GM06990 (cell line): ENCODE data around the gene MOGAT1.

ENCODE experiments used
- DNase-seq: peaks from one replicate; pipeline ENCODE4 v3.0.0-alpha.2; 2011; ENCODE audit not compliant: insufficient read length; ENCODE audit errors: extremely low read depth
- H3K27me3 ChIP-seq: replicated peaks from 2 replicates; pipeline ENCODE4 v1.6.0; 2011; ENCODE audit warnings: low read length; ENCODE audit not compliant: control insufficient read depth, insufficient read depth
- H3K36me3 ChIP-seq: 2 replicates; pipeline ENCODE4 v1.5.1; 2011; ENCODE audit warnings: low read length; ENCODE audit not compliant: control insufficient read depth, insufficient read depth
- H3K4me3 ChIP-seq: replicated peaks from 2 replicates; pipeline ENCODE4 v1.5.1; 2011; ENCODE audit warnings: low read depth, mild to moderate bottlenecking, control low read depth, low read length
- TF ChIP-seq, protein P1 (sequence below): IDR thresholded peaks from 2 replicates; pipeline ENCODE4 v1.5.1; 2011; ENCODE audit warnings: low read length, control low read depth, mild to moderate bottlenecking, inconsistent platforms; ENCODE audit not compliant: insufficient read depth, poor library complexity, severe bottlenecking

The MOGAT1 gene

DNA sequence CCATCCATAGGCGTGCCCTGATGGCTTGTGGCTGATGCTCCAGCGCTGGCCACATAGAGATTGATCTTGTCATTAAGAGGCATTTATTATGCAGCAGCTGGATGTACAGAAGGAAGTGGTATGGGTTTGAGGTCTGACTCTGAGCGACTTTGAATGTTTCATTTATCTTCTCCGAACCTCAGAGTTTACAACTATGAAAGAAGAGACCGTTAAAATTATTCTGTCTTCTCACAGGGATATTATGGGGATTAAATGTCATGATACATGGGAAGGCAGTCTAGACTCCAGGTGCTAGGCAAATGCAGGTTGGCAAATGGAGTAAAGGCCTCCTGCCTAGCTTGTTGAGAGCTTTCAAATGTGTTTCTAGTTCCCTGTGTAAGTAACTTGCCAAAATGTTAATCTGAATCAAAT is 30.3 kb downstream of the MOGAT1 start:
- no peaks in the 10 kb centered on the region for H3K27me3 ChIP-seq
- TF ChIP-seq, protein P1, sequence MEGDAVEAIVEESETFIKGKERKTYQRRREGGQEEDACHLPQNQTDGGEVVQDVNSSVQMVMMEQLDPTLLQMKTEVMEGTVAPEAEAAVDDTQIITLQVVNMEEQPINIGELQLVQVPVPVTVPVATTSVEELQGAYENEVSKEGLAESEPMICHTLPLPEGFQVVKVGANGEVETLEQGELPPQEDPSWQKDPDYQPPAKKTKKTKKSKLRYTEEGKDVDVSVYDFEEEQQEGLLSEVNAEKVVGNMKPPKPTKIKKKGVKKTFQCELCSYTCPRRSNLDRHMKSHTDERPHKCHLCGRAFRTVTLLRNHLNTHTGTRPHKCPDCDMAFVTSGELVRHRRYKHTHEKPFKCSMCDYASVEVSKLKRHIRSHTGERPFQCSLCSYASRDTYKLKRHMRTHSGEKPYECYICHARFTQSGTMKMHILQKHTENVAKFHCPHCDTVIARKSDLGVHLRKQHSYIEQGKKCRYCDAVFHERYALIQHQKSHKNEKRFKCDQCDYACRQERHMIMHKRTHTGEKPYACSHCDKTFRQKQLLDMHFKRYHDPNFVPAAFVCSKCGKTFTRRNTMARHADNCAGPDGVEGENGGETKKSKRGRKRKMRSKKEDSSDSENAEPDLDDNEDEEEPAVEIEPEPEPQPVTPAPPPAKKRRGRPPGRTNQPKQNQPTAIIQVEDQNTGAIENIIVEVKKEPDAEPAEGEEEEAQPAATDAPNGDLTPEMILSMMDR, result no peak
- DNase-seq, result no peak
- no peak overlapping the region for H3K4me3 ChIP-seq
- H3K36me3 ChIP-seq, result no peaks in the 10 kb centered on the region

DNA sequence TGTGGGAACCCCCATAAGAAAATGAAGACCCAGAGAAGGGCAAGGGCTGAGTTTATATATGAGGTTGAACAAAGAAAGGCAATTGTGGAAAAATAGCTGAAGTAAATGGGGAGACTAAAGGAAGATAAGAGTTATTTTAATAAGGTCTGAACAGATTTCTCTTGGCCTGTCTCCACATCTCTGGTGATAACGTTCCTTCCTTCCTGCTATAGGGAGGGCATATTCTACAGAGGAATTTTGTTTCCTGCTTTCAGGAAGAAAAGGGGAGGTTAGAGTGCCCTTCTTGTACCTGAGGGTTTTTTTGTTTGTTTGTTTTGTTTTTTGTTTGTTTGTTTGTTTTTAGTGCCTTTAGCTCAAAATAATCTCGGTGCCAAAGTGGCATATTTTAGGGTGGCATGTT is 31.6 kb downstream of the MOGAT1 start:
- Histone ChIP-seq H3K36me3 (no peaks in the 10 kb centered on the region), H3K4me3 (no peak overlapping the region), H3K27me3 (no peaks in the 10 kb centered on the region)
- TF ChIP-seq, protein P1, result no peak
- no peak for DNase-seq

DNA sequence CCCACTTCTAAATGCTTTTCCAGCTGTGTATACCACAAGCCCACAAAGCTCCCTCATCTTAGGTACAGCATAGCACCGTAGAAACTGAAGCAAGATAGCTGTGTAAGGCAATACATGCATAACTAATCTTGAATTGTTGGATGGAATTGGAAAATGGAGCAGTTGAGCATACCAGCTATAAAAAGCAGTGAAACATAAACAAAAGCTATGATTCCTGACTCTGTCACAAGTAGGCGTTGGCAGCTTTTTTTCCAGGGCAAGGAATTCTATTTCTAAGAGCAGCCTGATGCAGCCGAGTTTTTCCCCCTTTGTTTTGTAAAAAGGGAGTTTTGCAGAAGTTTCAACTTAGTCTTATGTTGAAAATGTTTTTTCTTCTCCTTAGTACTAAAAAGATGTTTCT is 32.4 kb downstream of the MOGAT1 start:
- DNase-seq, result no peak
- no peaks in the 10 kb centered on the region for H3K27me3 ChIP-seq
- H3K4me3 ChIP-seq, result no peak overlapping the region
- H3K36me3 ChIP-seq, result no peaks in the 10 kb centered on the region
- TF ChIP-seq, protein P1, result no peak

DNA sequence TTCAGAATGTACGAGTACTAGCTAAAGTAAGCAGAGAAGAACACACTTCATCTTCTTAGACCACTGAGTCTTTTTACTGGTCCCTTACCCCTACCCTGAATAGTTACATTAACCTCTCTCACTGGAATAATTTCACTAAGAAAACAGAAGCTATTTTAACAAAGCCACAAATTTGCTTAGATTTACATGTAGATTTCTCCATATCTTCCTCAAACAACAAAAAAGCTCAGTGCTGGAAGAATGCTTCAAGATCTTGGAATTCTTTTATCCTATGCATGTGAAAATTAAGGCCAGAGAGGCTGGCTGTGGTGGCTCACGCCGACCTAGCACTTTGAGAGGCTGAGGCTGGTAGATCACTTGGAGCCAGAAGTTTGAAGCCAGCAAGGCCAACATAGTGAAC is 35.2 kb downstream of the MOGAT1 start:
- Histone ChIP-seq H3K36me3 (no peaks in the 10 kb centered on the region), H3K27me3 (no peaks in the 10 kb centered on the region), H3K4me3 (no peak overlapping the region)
- DNase-seq, result no peak
- TF ChIP-seq, protein P1, result no peak

DNA sequence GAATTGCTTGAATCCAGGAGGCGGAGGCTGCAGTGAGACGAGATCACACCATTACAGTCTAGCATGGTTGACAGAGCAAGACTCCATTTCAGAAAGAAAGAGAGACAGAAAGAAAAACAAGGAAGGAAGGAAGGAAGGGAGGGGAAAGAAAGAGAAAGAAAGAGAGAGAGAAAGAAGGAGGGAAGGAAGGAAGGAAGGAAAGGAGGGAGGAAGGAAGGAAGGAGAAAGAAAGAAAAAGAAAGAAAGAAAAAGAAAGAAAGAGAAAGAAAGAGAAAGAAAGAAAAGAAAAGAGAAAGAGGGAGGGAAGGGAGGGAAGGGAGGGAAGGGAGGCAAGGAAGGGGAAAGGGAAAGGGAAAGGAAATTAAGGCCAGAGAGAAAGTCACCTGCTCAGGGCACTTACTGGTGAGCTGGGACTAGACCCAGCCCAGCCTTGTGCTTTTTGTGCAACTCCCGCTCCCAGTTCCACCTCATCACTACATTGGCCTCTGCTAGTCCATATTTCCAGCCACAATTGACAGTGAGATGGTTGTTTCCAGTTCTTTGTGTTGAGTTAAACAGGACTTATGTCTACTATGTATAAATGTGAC is 35.7 kb downstream of the MOGAT1 start:
- TF ChIP-seq, protein P1, result no peak
- no peaks in the 10 kb centered on the region for H3K36me3 ChIP-seq
- H3K4me3 ChIP-seq, result no peak overlapping the region
- no peaks in the 10 kb centered on the region for H3K27me3 ChIP-seq
- no peak for DNase-seq
